Trophoblast cell (in vitro differentiated cells and primary cell): ENCODE measurements around the gene EPHA3.

Experiments
- DNase-seq, 2 donors: peaks; one replicate each; pipeline ENCODE4 v3.0.0-alpha.2; 2016
- H2AFZ ChIP-seq: 2 replicates; pipeline ENCODE4 v1.6.1; 2013; ENCODE audit warnings: low read length, moderate library complexity, mild to moderate bottlenecking; ENCODE audit not compliant: insufficient read depth, poor library complexity
- H2AK5ac ChIP-seq: 2 replicates; pipeline ENCODE4 v1.6.1; 2013; ENCODE audit warnings: mild to moderate bottlenecking, low read length
- H2BK120ac ChIP-seq: 2 replicates; pipeline ENCODE4 v1.6.1; 2013; ENCODE audit warnings: low read length, mild to moderate bottlenecking, moderate library complexity; ENCODE audit not compliant: insufficient read depth, poor library complexity
- H2BK12ac ChIP-seq: 2 replicates; pipeline ENCODE4 v1.6.1; 2013; ENCODE audit warnings: mild to moderate bottlenecking, low read length, moderate library complexity
- H2BK5ac ChIP-seq: 2 replicates; pipeline ENCODE4 v1.6.1; 2013; ENCODE audit warnings: low read length, low read depth, moderate library complexity, mild to moderate bottlenecking; ENCODE audit not compliant: poor library complexity
- H3K14ac ChIP-seq: 2 replicates; pipeline ENCODE4 v1.6.1; 2013; ENCODE audit warnings: mild to moderate bottlenecking, low read length
- H3K18ac ChIP-seq: 2 replicates; pipeline ENCODE4 v1.6.1; 2013; ENCODE audit warnings: mild to moderate bottlenecking, low read length
- H3K23ac ChIP-seq: 2 replicates; pipeline ENCODE4 v1.6.1; 2013; ENCODE audit warnings: low read length
- H3K27ac ChIP-seq: 2 replicates; pipeline ENCODE4 v1.5.1; 2013; ENCODE audit warnings: low read depth, mild to moderate bottlenecking, inconsistent platforms, low read length, moderate library complexity
- H3K27me3 ChIP-seq: 2 replicates; pipeline ENCODE4 v1.6.1; 2013; ENCODE audit warnings: inconsistent platforms, mild to moderate bottlenecking, low read length, moderate library complexity; ENCODE audit not compliant: insufficient read depth
- H3K36me3 ChIP-seq, 2 experiments: 1 replicate in 1 of 2; 2 replicates in 1 of 2; pipeline ENCODE4 v1.6.1; 2013; ENCODE audit warnings: low read length in 2 of 2, mild to moderate bottlenecking in 2 of 2, moderate library complexity in 1 of 2; ENCODE audit not compliant: insufficient read depth in 2 of 2, control insufficient read depth in 1 of 2
- H3K4ac ChIP-seq: 2 replicates; pipeline ENCODE4 v1.6.1; 2013; ENCODE audit warnings: low read depth, mild to moderate bottlenecking, low read length, moderate library complexity
- H3K4me1 ChIP-seq, 2 experiments: 1 replicate in 1 of 2; 2 replicates in 1 of 2; pipeline ENCODE4 v1.6.1; 2013; ENCODE audit warnings: low read length in 2 of 2, mild to moderate bottlenecking in 2 of 2, moderate library complexity in 1 of 2; ENCODE audit not compliant: insufficient read depth in 2 of 2, control insufficient read depth in 1 of 2
- H3K4me2 ChIP-seq: 2 replicates; pipeline ENCODE4 v1.6.1; 2013; ENCODE audit warnings: inconsistent platforms, mild to moderate bottlenecking, low read length, moderate library complexity
- H3K4me3 ChIP-seq: 2 replicates; pipeline ENCODE4 v1.5.1; 2013; ENCODE audit warnings: mild to moderate bottlenecking, low read depth, low read length, inconsistent platforms
- H3K79me1 ChIP-seq: one replicate; pipeline ENCODE4 v1.6.1; 2013; ENCODE audit warnings: low read length
- H3K79me2 ChIP-seq: 2 replicates; pipeline ENCODE4 v1.6.1; 2013; ENCODE audit warnings: low read length, mild to moderate bottlenecking; ENCODE audit not compliant: control insufficient read depth, insufficient read depth, poor library complexity
- H3K9ac ChIP-seq: 2 replicates; pipeline ENCODE4 v1.6.1; 2013; ENCODE audit warnings: mild to moderate bottlenecking, low read length
- H3K9me3 ChIP-seq: 2 replicates; pipeline ENCODE4 v1.6.1; 2013; ENCODE audit warnings: low read depth, mild to moderate bottlenecking, control low read depth, inconsistent platforms, low read length; ENCODE audit not compliant: insufficient read depth
- H4K12ac ChIP-seq: 2 replicates; pipeline ENCODE4 v1.6.1; 2013; ENCODE audit warnings: low read depth, mild to moderate bottlenecking, low read length, moderate library complexity
- H4K8ac ChIP-seq: 2 replicates; pipeline ENCODE4 v1.6.1; 2013; ENCODE audit warnings: low read depth, mild to moderate bottlenecking, low read length, moderate library complexity
- H4K91ac ChIP-seq: one replicate; pipeline ENCODE4 v1.6.1; 2013; ENCODE audit warnings: low read depth, mild to moderate bottlenecking, low read length, moderate library complexity
- WGBS: extraction: QIAGEN DNeasy Blood & Tissue Kit; methylation state at CpG from one replicate; pipeline ENCODE4 v1.1.7; 2013; ENCODE audit warnings: missing lambda C conversion rate; ENCODE audit not compliant: insufficient read length, insufficient coverage; ENCODE audit errors: extremely low coverage; 5-methylcytosine and 5-hydroxymethylcytosine counted together

Gene EPHA3

GRCh38 chr3:89182056-89182455 is 74.6 kb downstream of the EPHA3 start:
- H2BK12ac ChIP-seq = no peak overlapping the region
- WGBS = no CpG with 5 or more reads among the region's 1 CpG

DNA sequence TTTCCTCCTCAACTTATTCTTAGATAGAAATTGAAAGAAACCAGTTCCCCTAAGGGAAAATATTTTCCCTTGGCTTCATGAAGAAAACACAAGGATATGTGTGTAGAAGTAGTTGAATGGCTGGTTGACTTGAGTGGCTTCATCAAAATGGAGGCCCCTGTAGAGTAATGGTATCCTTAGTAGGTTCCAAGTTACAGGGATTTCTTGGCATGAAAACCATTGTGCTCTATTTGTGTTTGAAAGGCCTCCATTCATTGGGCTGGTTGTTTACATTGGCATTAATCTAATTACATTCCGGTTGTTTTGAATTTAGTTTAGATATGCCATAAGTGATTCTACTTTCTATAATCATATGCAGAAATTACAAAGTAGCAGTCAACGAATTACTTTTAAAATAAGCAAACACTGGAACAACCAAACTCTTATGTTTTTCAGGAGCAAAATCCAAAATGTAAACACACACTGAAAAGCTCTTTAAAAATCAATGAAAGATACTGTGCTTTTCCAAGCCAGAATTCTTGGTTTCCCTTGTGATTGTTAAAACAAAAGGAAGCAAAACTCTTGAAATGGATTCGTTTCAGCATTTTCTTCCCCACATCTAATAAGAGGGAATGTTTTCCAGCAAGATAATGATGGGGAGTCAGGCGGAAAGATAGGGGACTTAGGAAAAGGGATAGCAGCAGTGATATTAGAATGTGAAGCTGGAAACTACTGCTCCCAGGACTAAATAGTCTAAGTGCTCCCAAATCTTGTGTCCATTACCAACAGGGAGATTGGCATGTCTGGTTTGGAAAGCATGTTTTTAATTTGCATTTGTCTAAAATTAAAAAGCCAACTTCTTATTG is 77.0 kb downstream of the EPHA3 start:
- H4K8ac ChIP-seq = no peak overlapping the region
- no peak for DNase-seq
- no peak overlapping the region for H3K9ac ChIP-seq
- H3K9me3 ChIP-seq = no peaks in the 10 kb centered on the region
- no peaks in the 10 kb centered on the region for H3K36me3 ChIP-seq
- no peaks in the 10 kb centered on the region for H3K27me3 ChIP-seq
- no peaks in the 10 kb centered on the region for H3K79me1 ChIP-seq
- no peak overlapping the region for H3K4ac ChIP-seq
- no peak overlapping the region for H2AK5ac ChIP-seq
- no peaks in the 10 kb centered on the region for H3K4me1 ChIP-seq
- H3K79me2 ChIP-seq = no peaks in the 10 kb centered on the region
- no peak overlapping the region for H3K18ac ChIP-seq
- H3K4me3 ChIP-seq = no peak overlapping the region
- H3K23ac ChIP-seq = no peak overlapping the region
- no peak overlapping the region for H4K91ac ChIP-seq
- no peak overlapping the region for H3K4me2 ChIP-seq
- H2AFZ ChIP-seq = no peak overlapping the region
- no peak overlapping the region for H2BK120ac ChIP-seq
- no peak overlapping the region for H4K12ac ChIP-seq
- WGBS = no CpG with 5 or more reads among the region's 4 CpGs
- H3K27ac ChIP-seq = no peak overlapping the region
- H2BK5ac ChIP-seq = no peak overlapping the region
- H3K14ac ChIP-seq = no peak overlapping the region
- H2BK12ac ChIP-seq = no peak overlapping the region

More at GRCh38 chr3:89182056-89182455, 74.6 kb downstream of the EPHA3 start:
- H3K23ac ChIP-seq = no peak overlapping the region
- no peak overlapping the region for H3K27ac ChIP-seq
- H4K91ac ChIP-seq = no peak overlapping the region
- no peak overlapping the region for H3K18ac ChIP-seq
- H2BK5ac ChIP-seq = no peak overlapping the region
- no peak for DNase-seq
- no peaks in the 10 kb centered on the region for H3K27me3 ChIP-seq
- H3K4me1 ChIP-seq = no peaks in the 10 kb centered on the region
- H2BK120ac ChIP-seq = no peak overlapping the region
- no peak overlapping the region for H4K12ac ChIP-seq
- no peak overlapping the region for H4K8ac ChIP-seq
- no peak overlapping the region for H3K4me3 ChIP-seq
- no peaks in the 10 kb centered on the region for H3K9me3 ChIP-seq
- H3K9ac ChIP-seq = no peak overlapping the region
- no peak overlapping the region for H3K4me2 ChIP-seq
- H3K14ac ChIP-seq = no peak overlapping the region
- no peaks in the 10 kb centered on the region for H3K36me3 ChIP-seq
- H3K79me1 ChIP-seq = no peaks in the 10 kb centered on the region
- no peak overlapping the region for H2AK5ac ChIP-seq
- no peak overlapping the region for H3K4ac ChIP-seq
- no peaks in the 10 kb centered on the region for H3K79me2 ChIP-seq
- H2AFZ ChIP-seq = no peak overlapping the region

DNA sequence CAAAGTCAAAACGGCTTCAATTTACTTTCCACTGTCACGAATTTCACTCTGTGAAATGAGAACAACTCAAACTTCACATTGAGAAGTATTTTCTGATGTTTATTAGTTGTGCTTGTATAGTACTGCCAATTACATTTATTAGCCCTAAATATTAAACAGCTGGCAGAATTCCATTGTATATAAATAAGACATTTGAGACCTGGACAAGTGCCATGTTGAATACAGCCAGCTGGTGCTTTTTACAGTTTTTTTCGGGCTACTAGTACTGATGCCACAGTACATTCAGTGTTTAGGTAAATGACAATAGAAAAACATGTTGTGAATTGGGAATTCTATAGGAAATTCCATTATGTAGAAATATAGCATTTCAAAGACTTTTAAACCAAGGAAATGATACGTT is 79.0 kb downstream of the EPHA3 start:
- Histone ChIP-seq H3K4ac (no peak overlapping the region), H3K4me3 (no peak overlapping the region), H2AK5ac (no peak overlapping the region), H3K4me1 (no peaks in the 10 kb centered on the region), H2BK5ac (no peak overlapping the region), H3K79me2 (no peaks in the 10 kb centered on the region), H2AFZ (no peak overlapping the region), H2BK12ac (no peak overlapping the region), H3K27ac (no peak overlapping the region), H3K18ac (no peak overlapping the region), H4K91ac (no peak overlapping the region), H4K12ac (no peak overlapping the region), H3K27me3 (no peaks in the 10 kb centered on the region), H3K9ac (no peak overlapping the region), H3K36me3 (no peaks in the 10 kb centered on the region), H3K14ac (no peak overlapping the region), H2BK120ac (no peak overlapping the region), H3K23ac (no peak overlapping the region), H3K4me2 (no peak overlapping the region), H3K9me3 (no peaks in the 10 kb centered on the region), H4K8ac (no peak overlapping the region), H3K79me1 (no peaks in the 10 kb centered on the region)
- DNase-seq = no peak
- no CpG with 5 or more reads among the region's 4 CpGs for WGBS

- Histone ChIP-seq H3K4ac (no peak overlapping the region), H4K91ac (no peak overlapping the region), H3K18ac (no peak overlapping the region), H3K79me2 (no peaks in the 10 kb centered on the region), H2BK12ac (no peak overlapping the region), H2BK120ac (no peak overlapping the region), H3K23ac (no peak overlapping the region), H3K9me3 (no peaks in the 10 kb centered on the region), H3K4me2 (no peak overlapping the region), H2AK5ac (no peak overlapping the region), H3K27ac (no peak overlapping the region), H3K36me3 (no peaks in the 10 kb centered on the region), H3K27me3 (no peaks in the 10 kb centered on the region), H3K4me1 (no peaks in the 10 kb centered on the region), H3K4me3 (no peak overlapping the region), H2AFZ (no peak overlapping the region), H3K9ac (no peak overlapping the region), H2BK5ac (no peak overlapping the region), H4K8ac (no peak overlapping the region), H3K14ac (no peak overlapping the region), H4K12ac (no peak overlapping the region), H3K79me1 (no peaks in the 10 kb centered on the region)
- DNase-seq = no peak
- WGBS = no CpG with 5 or more reads among the region's 3 CpGs
Measured at GRCh38 chr3:89198591-89198990, 91.2 kb downstream of the EPHA3 start.
